Glutamatergic neuron (in vitro differentiated cells): Measurements from ENCODE around the gene CPNE6. TPM values are rescaled to one million over a fixed set of nuclear protein-coding genes. Genes with fewer than 3 reads are reported as not detected.
A peak's percentile ranks its signal among the peaks of the same experiment; 100 is the strongest.

ENCODE experiments used
- DNase-seq: peaks from one replicate; pipeline ENCODE4 v3.0.0; 2022
- H3K27ac Mint-ChIP-seq: one replicate; pipeline ENCODE4 v1.8.0; 2020; ENCODE audit warnings: mild to moderate bottlenecking, mixed read lengths, inconsistent platforms; ENCODE audit not compliant: unreplicated experiment
- H3K27me3 Mint-ChIP-seq: one replicate; pipeline ENCODE4 v1.8.0; 2020; ENCODE audit warnings: mild to moderate bottlenecking, moderate library complexity, mixed read lengths, inconsistent platforms; ENCODE audit not compliant: unreplicated experiment
- H3K36me3 Mint-ChIP-seq: one replicate; pipeline ENCODE4 v1.8.0; 2020; ENCODE audit warnings: mild to moderate bottlenecking, mixed read lengths, inconsistent platforms; ENCODE audit not compliant: unreplicated experiment
- H3K4me1 Mint-ChIP-seq: one replicate; pipeline ENCODE4 v1.8.0; 2020; ENCODE audit warnings: mild to moderate bottlenecking, low read depth, mixed read lengths, inconsistent platforms; ENCODE audit not compliant: unreplicated experiment
- H3K4me3 Mint-ChIP-seq: one replicate; pipeline ENCODE4 v1.8.0; 2020; ENCODE audit warnings: mild to moderate bottlenecking, mixed read lengths, inconsistent platforms; ENCODE audit not compliant: unreplicated experiment
- H3K9me3 Mint-ChIP-seq: one replicate; pipeline ENCODE4 v1.8.0; 2020; ENCODE audit warnings: mild to moderate bottlenecking, moderate library complexity, mixed read lengths, inconsistent platforms; ENCODE audit not compliant: unreplicated experiment
- CTCF ChIP-seq: fragments of 200-600 bp; sonication (generic); IDR thresholded peaks from one replicate; pipeline ENCODE4 v1.5.0; 2021; ENCODE audit not compliant: partially characterized antibody, unreplicated experiment
- total RNA-seq: library from RNA; stranded (reverse); fragmentation: NEBNext Ultra II Directional; extraction: Animal tissue kit (Norgen Biotek cat#: 25700); gene quantifications from one replicate; pipeline ENCODE4 v1.2.1, GENCODE V29; 2021; ENCODE audit not compliant: unreplicated experiment

Gene CPNE6
- total RNA-seq, 1 donor from 2014 or later = 0.44 TPM

DNA sequence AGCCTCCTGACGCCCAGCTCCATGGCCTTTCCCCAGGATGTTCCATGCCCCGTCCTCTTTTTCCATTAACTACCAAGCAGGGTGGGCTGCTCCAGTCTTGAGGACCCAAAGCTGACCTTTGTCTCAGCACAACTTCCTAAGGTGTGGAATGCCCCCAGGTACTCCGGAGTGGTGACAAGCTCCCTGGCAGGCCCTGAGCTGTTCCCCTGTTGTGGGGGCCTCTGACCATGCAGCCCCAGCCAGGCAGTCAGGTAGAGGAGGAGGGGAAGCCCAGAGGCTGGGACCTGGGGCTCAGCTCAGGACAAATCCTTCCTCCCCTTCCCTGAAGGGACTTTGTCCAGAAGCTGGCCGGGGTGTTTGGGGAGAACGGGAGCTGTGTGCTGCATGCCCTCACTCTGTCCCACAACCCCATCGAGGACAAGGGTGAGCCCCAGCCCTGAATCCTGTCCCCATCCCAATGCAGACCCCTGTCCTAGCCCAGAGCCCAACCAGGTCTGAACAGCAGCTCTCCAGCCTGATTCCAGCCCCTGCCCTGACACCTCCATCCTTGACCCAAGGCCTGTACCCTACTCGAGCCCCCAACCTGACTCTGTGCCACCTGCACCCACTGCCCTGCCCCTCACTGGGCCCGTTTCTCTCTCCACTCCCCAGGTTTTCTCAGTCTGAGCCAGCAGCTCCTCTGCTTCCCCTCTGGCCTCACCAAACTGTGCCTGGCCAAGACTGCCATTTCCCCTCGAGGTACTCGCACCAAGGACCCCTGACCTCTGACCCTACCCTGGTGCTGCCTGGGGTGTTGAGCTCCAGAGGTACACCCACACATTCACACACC is 15.2 kb upstream of the CPNE6 start:
- Mint-ChIP-seq H3K4me1 (peaks cover 21% of the 10 kb centered on the region), H3K9me3 (peaks cover 19% of the 10 kb centered on the region), H3K4me3 (no peak overlapping the region), H3K27me3 (peaks cover 19% of the 10 kb centered on the region), H3K36me3 (no peaks in the 10 kb centered on the region), H3K27ac (peak overlapping the region; percentile 55)
- no peak for DNase-seq
- TF ChIP-seq CTCF = no peak

GRCh38 chr14:24056800-24057184 is 14.6 kb upstream of the CPNE6 start:
- H3K4me3 Mint-ChIP-seq = no peak overlapping the region
- peaks cover 22% of the 10 kb centered on the region for H3K4me1 Mint-ChIP-seq
- TF ChIP-seq CTCF = no peak
- H3K27ac Mint-ChIP-seq = no peak overlapping the region
- DNase-seq = no peak
- H3K36me3 Mint-ChIP-seq = no peaks in the 10 kb centered on the region
- peaks cover 17% of the 10 kb centered on the region for H3K9me3 Mint-ChIP-seq
- H3K27me3 Mint-ChIP-seq = peaks cover 22% of the 10 kb centered on the region

- Mint-ChIP-seq H3K36me3 (no peaks in the 10 kb centered on the region), H3K27ac (no peak overlapping the region), H3K9me3 (peaks cover 17% of the 10 kb centered on the region), H3K27me3 (peaks cover 22% of the 10 kb centered on the region), H3K4me3 (no peak overlapping the region), H3K4me1 (peaks cover 24% of the 10 kb centered on the region)
- no peak for DNase-seq
- no peak for TF ChIP-seq CTCF
Measured at GRCh38 chr14:24057271-24057670, 14.1 kb upstream of the CPNE6 start.

DNA sequence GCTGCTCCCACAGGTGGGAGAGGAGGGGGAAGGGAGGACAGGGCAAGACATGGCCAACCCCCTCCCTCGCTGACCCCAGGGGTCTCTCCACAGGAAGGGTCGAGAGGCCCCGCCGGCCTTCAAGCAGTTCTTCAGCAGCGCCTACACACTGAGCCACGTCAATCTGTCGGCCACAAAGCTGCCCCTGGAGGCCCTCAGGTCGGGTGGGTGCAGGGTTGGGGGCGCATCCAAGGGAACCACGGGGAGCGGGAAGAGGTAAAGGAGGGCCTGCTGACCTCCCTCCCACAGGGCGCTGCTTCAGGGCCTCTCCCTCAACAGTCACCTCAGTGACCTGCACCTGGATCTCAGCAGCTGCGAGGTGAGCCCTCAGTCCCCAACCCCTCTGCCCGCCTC is 13.5 kb upstream of the CPNE6 start:
- no peaks in the 10 kb centered on the region for H3K36me3 Mint-ChIP-seq
- H3K9me3 Mint-ChIP-seq = peaks cover 15% of the 10 kb centered on the region
- no peak overlapping the region for H3K4me3 Mint-ChIP-seq
- DNase-seq = no peak
- H3K4me1 Mint-ChIP-seq = peaks cover 21% of the 10 kb centered on the region
- peaks cover 21% of the 10 kb centered on the region for H3K27me3 Mint-ChIP-seq
- peak overlapping the region; percentile 79 for H3K27ac Mint-ChIP-seq
- TF ChIP-seq CTCF = no peak

DNA sequence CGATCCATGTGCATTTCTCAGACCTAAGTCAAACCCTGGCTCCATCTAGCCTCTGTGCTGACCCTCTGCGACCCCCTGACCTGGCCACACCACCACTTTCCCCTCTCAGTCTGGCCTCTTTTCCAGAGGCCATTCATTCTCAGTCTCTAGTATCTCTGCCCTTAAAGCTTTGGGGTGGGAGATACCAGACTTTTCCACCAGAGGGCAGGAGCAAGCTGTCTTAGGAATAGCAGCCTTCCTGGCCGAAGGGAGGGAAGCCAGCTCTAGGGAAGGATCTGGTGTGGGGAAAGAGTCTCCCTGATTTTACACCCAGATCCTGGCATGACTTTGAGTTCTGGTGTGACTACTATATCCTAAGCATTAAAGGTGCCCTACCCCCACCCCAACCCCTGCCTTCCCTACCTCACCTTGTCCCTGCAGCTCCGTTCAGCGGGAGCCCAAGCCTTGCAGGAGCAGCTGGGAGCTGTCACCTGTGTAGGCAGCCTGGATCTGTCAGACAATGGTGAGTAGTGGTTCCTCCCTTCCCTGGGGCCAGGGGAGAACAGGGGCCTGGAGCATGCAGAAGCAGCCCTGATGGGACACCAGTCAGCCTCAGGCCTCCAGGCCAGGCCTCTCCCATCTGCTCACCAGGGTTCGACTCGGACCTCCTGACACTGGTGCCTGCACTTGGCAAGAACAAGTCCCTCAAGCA is 13.0 kb upstream of the CPNE6 start:
- H3K4me3 Mint-ChIP-seq = peak overlapping the region; percentile 42
- H3K27me3 Mint-ChIP-seq = peaks cover 21% of the 10 kb centered on the region
- TF ChIP-seq CTCF = peak; percentile 86
- H3K27ac Mint-ChIP-seq = peak overlapping the region; percentile 79
- DNase-seq = peak; percentile 89
- H3K4me1 Mint-ChIP-seq = peaks cover 19% of the 10 kb centered on the region
- H3K9me3 Mint-ChIP-seq = peaks cover 10% of the 10 kb centered on the region
- H3K36me3 Mint-ChIP-seq = no peaks in the 10 kb centered on the region
